ENCODE results near the gene SDR42E2.
"Not testable (repeated sequence)": the region's sequence is repeated elsewhere in the genome, so short reads cannot be mapped to it uniquely, and the experiment has no call there.

Gene SDR42E2

GRCh38 chr16:22191532-22192260 lies 29.4 kb downstream of the SDR42E2 start:
- peak in 1 of 3 experiments; percentile 25 for DNase-seq (ENCODE audit: low read depth in 3 of 3)

GRCh38 chr16:22192261-22193062 lies 30.2 kb downstream of the SDR42E2 start:
- DNase-seq (ENCODE audit: low read depth in 3 of 3): peak; percentile 36 to 70 (median 57)

- DNase-seq (ENCODE audit: low read depth in 3 of 3): no peak
These were observed 30.7 kb downstream of the SDR42E2 start for GRCh38 chr16:22193063-22193411.

GRCh38 chr16:22194707-22195444 lies 32.6 kb downstream of the SDR42E2 start:
- no peak for DNase-seq (ENCODE audit: low read depth in 3 of 3)

- no peak for DNase-seq (ENCODE audit: low read depth in 3 of 3)
These were observed 33.1 kb downstream of the SDR42E2 start for GRCh38 chr16:22195445-22195694.

- DNase-seq (ENCODE audit: low read depth in 3 of 3): peak; percentile 77 to 90 (median 88)
These were observed 33.6 kb downstream of the SDR42E2 start for GRCh38 chr16:22195695-22196558.

GRCh38 chr16:22196559-22197168 lies 34.4 kb downstream of the SDR42E2 start:
- not testable (repeated sequence) for DNase-seq (ENCODE audit: low read depth in 3 of 3)

DNA sequence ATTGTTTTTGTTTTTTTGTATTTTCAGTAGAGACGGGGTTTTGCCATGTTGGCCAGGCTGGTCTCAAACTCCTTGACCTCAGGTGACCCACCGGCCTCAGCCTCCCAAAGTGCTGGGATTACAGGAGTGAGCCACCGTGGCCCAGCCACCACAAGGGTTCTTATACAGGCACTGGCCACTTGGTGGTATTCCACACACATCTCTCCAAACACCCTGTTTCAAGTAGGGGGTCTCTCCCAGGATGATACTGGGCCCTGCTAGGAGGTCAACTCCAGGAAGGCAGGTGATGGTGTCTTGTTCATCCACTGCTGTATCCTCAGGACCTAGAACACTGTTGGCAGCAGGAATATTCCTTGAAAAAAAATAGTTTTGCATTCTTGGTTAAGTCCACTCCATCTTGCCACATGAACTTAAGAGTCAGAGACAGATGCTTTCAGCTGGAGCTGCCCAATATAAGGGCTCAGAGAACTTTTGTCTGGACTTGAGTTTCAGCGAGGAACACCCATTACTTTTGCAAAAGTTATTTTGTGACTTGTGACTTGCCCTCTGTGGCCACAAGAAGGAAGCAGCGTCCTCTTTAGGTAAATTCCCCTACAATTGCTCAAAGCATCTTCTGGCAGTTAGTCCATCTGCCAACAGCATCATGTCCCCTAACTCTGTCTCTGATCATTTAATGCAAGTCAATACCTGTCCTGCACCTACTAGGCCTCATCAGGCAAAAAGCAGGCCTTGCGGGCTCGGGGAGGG lies 36.4 kb downstream of the SDR42E2 start:
- no peak for DNase-seq (ENCODE audit: low read depth in 3 of 3)

- no peak for DNase-seq (ENCODE audit: low read depth in 3 of 3)
These were observed 39.9 kb downstream of the SDR42E2 start for GRCh38 chr16:22202261-22202637.

DNA sequence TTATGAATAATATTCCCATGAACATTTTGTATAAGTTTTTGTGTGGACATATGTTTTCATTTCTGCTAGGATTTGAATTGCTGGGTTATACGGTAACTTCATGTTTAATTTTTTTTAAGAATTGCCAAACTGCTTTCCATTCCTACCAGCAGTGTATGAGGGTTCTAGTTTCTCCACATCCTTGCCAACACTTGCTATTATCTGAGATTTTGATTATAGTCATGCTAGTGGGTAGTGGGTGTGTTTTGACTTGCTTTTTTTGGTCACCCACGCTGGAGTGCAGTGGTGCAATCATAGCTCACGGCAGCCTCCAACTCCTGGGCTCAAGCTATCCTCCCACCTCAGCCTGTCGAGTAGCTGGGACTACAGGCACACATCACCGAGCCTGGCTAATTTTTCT lies 40.8 kb downstream of the SDR42E2 start:
- no peak for DNase-seq (ENCODE audit: low read depth in 3 of 3)

- no peak for DNase-seq (ENCODE audit: low read depth in 3 of 3)
These were observed 41.9 kb downstream of the SDR42E2 start for GRCh38 chr16:22204091-22204655.

DNA sequence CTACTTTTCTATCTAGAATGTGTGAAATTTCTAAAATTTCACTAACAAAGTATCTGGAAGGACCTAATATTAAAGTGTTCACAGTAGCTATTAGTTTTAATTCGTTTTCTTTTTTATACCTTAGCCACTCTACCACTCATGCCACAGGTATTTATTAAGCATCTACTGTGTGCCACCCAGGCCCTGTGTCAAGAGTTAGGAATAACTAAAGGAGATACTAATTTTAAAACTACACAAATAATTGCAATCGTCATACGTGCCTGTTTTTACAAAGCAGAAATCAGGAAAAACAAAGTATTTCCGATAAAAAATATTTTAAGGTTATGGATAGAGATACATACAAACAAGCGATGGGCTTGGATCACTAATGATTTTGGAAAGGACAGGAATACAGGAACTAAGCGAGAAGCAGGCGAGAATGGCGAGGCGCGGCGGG lies 43.3 kb downstream of the SDR42E2 start:
- no peak for DNase-seq (ENCODE audit: low read depth in 3 of 3)

GRCh38 chr16:22206013-22206841 lies 43.9 kb downstream of the SDR42E2 start, which contains the start of gene EEF2K:
EEF2K (plus strand) TSS chr16:22206278; CDS start chr16:22225730, 19,452 bp downstream.
- peak; percentile 70 to 90 (median 71) for DNase-seq (ENCODE audit: low read depth in 3 of 3)

GRCh38 chr16:22206842-22207714 lies 44.8 kb downstream of the SDR42E2 start:
- DNase-seq (ENCODE audit: low read depth in 3 of 3): peak; percentile 31 to 72 (median 48)

GRCh38 chr16:22207715-22208360 lies 45.5 kb downstream of the SDR42E2 start:
- DNase-seq (ENCODE audit: low read depth in 3 of 3): no peak

DNA sequence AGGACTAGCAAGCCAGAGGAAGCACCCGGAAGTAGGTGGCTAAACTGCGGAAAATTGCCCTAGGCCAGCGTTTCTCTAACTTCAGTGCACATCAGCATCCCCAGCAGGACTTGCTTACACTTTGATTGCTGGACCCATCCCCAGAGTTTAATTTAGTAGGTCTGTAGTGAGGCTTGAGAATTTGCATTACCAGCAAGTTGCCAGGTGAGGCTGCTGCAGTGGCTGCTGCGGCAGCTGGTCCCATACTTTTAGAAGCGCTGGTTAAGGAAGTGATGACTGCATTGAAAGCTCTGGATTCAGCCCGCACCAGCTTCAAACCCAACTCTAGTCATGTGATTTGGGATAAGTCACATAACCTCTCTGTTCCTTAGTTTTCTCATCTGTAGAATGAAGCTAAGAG lies 48.0 kb downstream of the SDR42E2 start:
- DNase-seq (ENCODE audit: low read depth in 3 of 3): no peak

DNA sequence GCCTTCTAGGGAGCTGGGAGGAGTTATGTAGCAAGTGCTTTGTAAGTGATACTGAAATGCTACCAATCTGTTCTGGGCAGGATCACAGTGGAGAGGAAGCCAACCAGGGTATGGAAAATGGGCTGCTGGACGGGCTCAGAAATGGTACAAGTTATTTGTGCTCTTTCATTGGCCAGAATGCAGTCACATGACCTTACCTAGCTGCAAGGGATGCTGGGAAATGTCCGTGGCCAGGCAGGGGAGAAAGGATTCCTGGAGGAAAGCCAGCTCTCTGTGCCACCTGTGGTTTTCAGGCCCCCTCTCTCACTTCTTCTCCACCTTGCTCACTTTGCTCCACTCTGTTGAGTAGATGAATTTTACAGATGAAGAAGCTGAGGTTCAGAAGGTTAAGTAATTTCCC lies 48.5 kb downstream of the SDR42E2 start:
- no peak for DNase-seq (ENCODE audit: low read depth in 3 of 3)

DNA sequence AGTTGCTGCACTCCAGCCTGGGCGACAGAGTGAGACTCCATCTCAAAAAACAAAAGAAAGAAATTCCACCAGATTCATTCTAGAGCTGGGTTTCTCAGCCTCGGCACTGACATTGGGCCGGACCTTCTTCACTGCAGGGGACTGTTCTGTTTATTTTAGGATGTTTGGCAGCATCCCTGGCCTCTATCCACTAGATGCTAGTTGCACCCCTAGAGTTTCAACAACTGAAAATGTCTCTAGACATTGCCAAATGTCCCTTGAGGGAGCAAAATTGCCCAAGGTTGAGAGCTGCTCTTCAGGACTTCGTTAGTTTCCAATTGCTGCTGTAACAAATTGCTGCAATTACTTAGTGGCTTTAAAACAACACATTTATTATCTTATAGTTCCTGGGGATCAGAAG lies 50.9 kb downstream of the SDR42E2 start:
- no peak for DNase-seq (ENCODE audit: low read depth in 3 of 3)

All from stimulated activated CD4-positive, alpha-beta T cell treated with anti-CD3 and anti-CD28 coated beads, TNF-alpha, amount 100 ng/mL, for 24 hours (primary cell).